Measurements from ENCODE around the gene MGMT. TPM values are rescaled to one million over a fixed set of nuclear protein-coding genes. Genes with fewer than 3 reads are reported as not detected.

MGMT gene
- total RNA-seq, 1 experiment from 2014 or later: 11.5 TPM

- RAD21 ChIA-PET (ENCODE audit: low non-redundant PET in 1 of 2, low total read pairs in 2 of 2, uncharacterized antibody in 2 of 2, unreplicated experiment in 2 of 2): no interaction called here
- intact Hi-C loops (cut with micrococcal nuclease): no loop called here
- Histone ChIP-seq H3K9me2 (ENCODE audit: insufficient read depth) (no peaks in the 10 kb centered on the region), H3K9ac (ENCODE audit: low read length) (no peak overlapping the region), H3K36me3 (ENCODE audit: control insufficient read depth in 1 of 2, insufficient read depth in 2 of 2, low read length in 2 of 2) (no peaks in the 10 kb centered on the region), H2AFZ (ENCODE audit: low read depth, low read length, poor library complexity, severe bottlenecking) (no peak overlapping the region), H3K79me2 (ENCODE audit: insufficient read depth, low read length) (no peaks in the 10 kb centered on the region), H3K4me3 (replicated peaks in 1 of 2; ENCODE audit: low read depth in 1 of 2, low read length in 2 of 2) (no peak overlapping the region), H3K27ac (ENCODE audit: low read depth, low read length) (no peak overlapping the region), H3K4me2 (ENCODE audit: low read length) (no peak overlapping the region), H3K9me3 (ENCODE audit: control insufficient read depth in 1 of 2, insufficient read depth in 1 of 2, low read depth in 1 of 2, low read length in 2 of 2) (no peaks in the 10 kb centered on the region), H3K27me3 (ENCODE audit: insufficient read depth, low read length) (no peaks in the 10 kb centered on the region), H4K20me1 (ENCODE audit: insufficient read depth) (no peaks in the 10 kb centered on the region), H3K4me1 (ENCODE audit: control insufficient read depth in 1 of 2, insufficient read depth in 2 of 2, low read length in 2 of 2) (peaks cover 0 to 7% of the 10 kb centered on the region in 2 experiments; a peak in 1 of 4 replicates)
- DNase-seq (ENCODE audit: low read depth, low spot score) (no peak), ATAC-seq (no peak)
- CTCF ChIA-PET: no interaction called here
- TF ChIP-seq TCF7L2 (IDR thresholded peaks at IDR 0.05; ENCODE audit: borderline replicate concordance, extremely low read depth, insufficient read depth, insufficient read length) (no peak), ELF1 (IDR thresholded peaks at IDR 0.05; ENCODE audit: borderline replicate concordance, low read depth) (no peak), ZBTB33 (IDR thresholded peaks at IDR 0.05; ENCODE audit: extremely low read depth, insufficient replicate concordance, low read length) (no peak), SP1 (IDR thresholded peaks at IDR 0.05; ENCODE audit: low read depth) (no peak), CTCF (IDR thresholded peaks at IDR 0.05 in 2 of 3, conservative IDR thresholded peaks at IDR 0.05 in 1 of 3; ENCODE audit: borderline replicate concordance in 1 of 3, insufficient read depth in 1 of 3, low read depth in 2 of 3, low read length in 2 of 3) (no peak), YY1 (IDR thresholded peaks at IDR 0.05; ENCODE audit: extremely low read depth, insufficient replicate concordance, low read depth, low read length) (no peak), CEBPB (IDR thresholded peaks at IDR 0.05; ENCODE audit: low read depth) (no peak), EZH2phosphoT487 (IDR thresholded peaks at IDR 0.05; ENCODE audit: borderline replicate concordance) (no peak), ATF3 (IDR thresholded peaks at IDR 0.05) (no peak), EGR1 (IDR thresholded peaks at IDR 0.05; ENCODE audit: low read depth) (no peak), MAX (IDR thresholded peaks at IDR 0.05) (no peak), REST (IDR thresholded peaks at IDR 0.05; ENCODE audit: low read depth) (no peak), POLR2A (IDR thresholded peaks at IDR 0.05; ENCODE audit: borderline replicate concordance, extremely low read depth, insufficient read depth, insufficient read length) (no peak), ZFX (IDR thresholded peaks at IDR 0.05) (no peak), RAD21 (IDR thresholded peaks at IDR 0.05; ENCODE audit: low read depth) (no peak), JUND (IDR thresholded peaks at IDR 0.05) (no peak), ZNF274 (IDR thresholded peaks at IDR 0.05; ENCODE audit: low read depth, low read length) (no peak), SRF (IDR thresholded peaks at IDR 0.05; ENCODE audit: low read depth) (no peak), EZH2 (IDR thresholded peaks at IDR 0.05) (no peak)
- no TSS peak for BruUV-seq (replicated peaks)
- POLR2A ChIA-PET: no interaction called here
Measured at GRCh38 chr10:129641982-129642381, 174.9 kb downstream of the MGMT start.
